Left ventricle myocardium superior (tissue), 1 donor: ENCODE results near the gene KRT33A. TPM values are rescaled to one million over a fixed set of nuclear protein-coding genes. Genes with fewer than 3 reads are reported as not detected.

Experiments
- ATAC-seq: fragments of 200-7000 bp; cut with Tn5 transposase; one replicate; pipeline ENCODE4 v1.9.1; 2020; ENCODE audit warnings: mild to moderate bottlenecking, moderate library complexity
- DNase-seq: peaks from one replicate; pipeline ENCODE4 v3.0.0-alpha.2; 2020
- intact Hi-C: fragments of 100-400 bp; cut with micrococcal nuclease; formaldehyde crosslinking; loops from one replicate; pipeline ENCODE4 v1.11.0; 2022
- total RNA-seq: library from RNA; stranded (reverse); fragmentation: NEBNext Ultra II Directional; extraction: Animal tissue kit (Norgen Biotek cat#: 25700); gene quantifications from one replicate; pipeline ENCODE4 v1.2.1, GENCODE V29; 2021
- donor health status: DM: no; HTN: yes; CAD: no; lungs with severe emphysema.

Gene KRT33A
- total RNA-seq, 1 donor from 2014 or later: not detected

GRCh38 chr17:41333836-41334235, 16.8 kb downstream of the KRT33A start:
- intact Hi-C loops: no loop called here
- DNase-seq: no peak
- no peak for ATAC-seq

GRCh38 chr17:41333098-41333497, 17.5 kb downstream of the KRT33A start:
- ATAC-seq (no peak), DNase-seq (no peak)
- intact Hi-C loops: no loop called here

- DNase-seq (no peak), ATAC-seq (no peak)
- intact Hi-C loops: no loop called here
Measured at GRCh38 chr17:41332239-41332638, 18.4 kb downstream of the KRT33A start.

GRCh38 chr17:41331606-41332005, 19.0 kb downstream of the KRT33A start:
- ATAC-seq (no peak), DNase-seq (no peak)
- intact Hi-C loops: no loop called here

GRCh38 chr17:41329279-41329948, 21.2 kb downstream of the KRT33A start:
- intact Hi-C loops: no loop called here
- DNase-seq (no peak), ATAC-seq (peak; percentile 65)

- no peak for DNase-seq
- intact Hi-C loops: no loop called here
- no peak for ATAC-seq
Measured at GRCh38 chr17:41328207-41328606, 22.4 kb downstream of the KRT33A start.

- DNase-seq (no peak), ATAC-seq (no peak)
- intact Hi-C loops: no loop called here
Measured at GRCh38 chr17:41327411-41328120, 23.1 kb downstream of the KRT33A start.

GRCh38 chr17:41326173-41327145, 24.2 kb downstream of the KRT33A start:
- ATAC-seq (no peak), DNase-seq (no peak)
- intact Hi-C loops: no loop called here

GRCh38 chr17:41325611-41326010, 25.0 kb downstream of the KRT33A start:
- intact Hi-C loops: no loop called here
- no peak for ATAC-seq
- no peak for DNase-seq

GRCh38 chr17:41325126-41325525, 25.5 kb downstream of the KRT33A start:
- ATAC-seq (no peak), DNase-seq (no peak)
- intact Hi-C loops: no loop called here

GRCh38 chr17:41324180-41325075, 26.2 kb downstream of the KRT33A start:
- intact Hi-C loops: no loop called here
- no peak for DNase-seq
- ATAC-seq: peak; percentile 44

- intact Hi-C loops: no loop called here
- DNase-seq (no peak), ATAC-seq (no peak)
Measured at GRCh38 chr17:41322903-41323895, 27.4 kb downstream of the KRT33A start.

GRCh38 chr17:41322094-41322902, 28.3 kb downstream of the KRT33A start:
- ATAC-seq: peak; percentile 35
- no peak for DNase-seq
- intact Hi-C loops: no loop called here

GRCh38 chr17:41318231-41318630, 32.4 kb downstream of the KRT33A start:
- intact Hi-C loops: no loop called here
- DNase-seq (no peak), ATAC-seq (no peak)

- intact Hi-C loops: no loop called here
- ATAC-seq: no peak
- DNase-seq: no peak
Measured at GRCh38 chr17:41315814-41316445, 34.7 kb downstream of the KRT33A start.

GRCh38 chr17:41315204-41315794, 35.3 kb downstream of the KRT33A start, which contains the start of gene KRTAP17-1:
Gene KRTAP17-1 (minus strand): TSS chr17:41315710. CDS start chr17:41315650, 60 bp downstream.
- no peak for ATAC-seq
- DNase-seq: no peak
- intact Hi-C loops: no loop called here
